Muscle of arm (tissue), 12 donors: ENCODE measurements around the gene HMGN3. TPM values are rescaled to one million over a fixed set of nuclear protein-coding genes. Genes with fewer than 3 reads are reported as not detected.

Experiments
- DNase-seq: peaks from one replicate; pipeline ENCODE4 v3.0.0-alpha.2; 2013
- polyA plus RNA-seq, 12 donors: library from polyadenylated mRNA; unstranded; fragments of 120-200 nt; gene quantifications; one replicate each; pipeline ENCODE4 v1.2.1, GENCODE V29; 2013; ENCODE audit not compliant: insufficient read length in 12 of 12

The HMGN3 gene
- polyA plus RNA-seq, 12 donors, result 95.6 to 205 (median 146) TPM; not detected in 1

- DNase-seq, result no peak
These were observed 44.6 kb downstream of the HMGN3 start for GRCh38 chr6:79189760-79190350.

GRCh38 chr6:79188885-79189480 lies 45.5 kb downstream of the HMGN3 start:
- peak; percentile 40 for DNase-seq

GRCh38 chr6:79188107-79188506 lies 46.4 kb downstream of the HMGN3 start:
- no peak for DNase-seq

- DNase-seq, result no peak
These were observed 47.9 kb downstream of the HMGN3 start for GRCh38 chr6:79186564-79186963.

- DNase-seq, result no peak
These were observed 49.8 kb downstream of the HMGN3 start for GRCh38 chr6:79184641-79185040.

- no peak for DNase-seq
These were observed 50.4 kb downstream of the HMGN3 start for GRCh38 chr6:79184086-79184485.

GRCh38 chr6:79180052-79180451 lies 54.4 kb downstream of the HMGN3 start:
- DNase-seq, result no peak

GRCh38 chr6:79173378-79173777 lies 61.1 kb downstream of the HMGN3 start:
- DNase-seq, result no peak

GRCh38 chr6:79170959-79171358 lies 63.5 kb downstream of the HMGN3 start:
- DNase-seq, result peak; percentile 61

GRCh38 chr6:79170431-79170830 lies 64.1 kb downstream of the HMGN3 start:
- no peak for DNase-seq

GRCh38 chr6:79168695-79168980 lies 65.8 kb downstream of the HMGN3 start:
- no peak for DNase-seq

- DNase-seq, result peak; percentile 35
These were observed 66.4 kb downstream of the HMGN3 start for GRCh38 chr6:79167931-79168694.

GRCh38 chr6:79159846-79160245 lies 74.6 kb downstream of the HMGN3 start:
- peak; percentile 33 for DNase-seq

GRCh38 chr6:79158856-79159516 lies 75.5 kb downstream of the HMGN3 start:
- DNase-seq, result no peak

GRCh38 chr6:79157961-79158644 lies 76.4 kb downstream of the HMGN3 start:
- DNase-seq, result no peak

- no peak for DNase-seq
These were observed 82.2 kb downstream of the HMGN3 start for GRCh38 chr6:79152269-79152737.

Other genes with a start within 250 kb of the HMGN3 start
- 10 to 100 TPM; 22.2 to 89.8 (median 30.6) TPM for gene PHIP, start 156.4 kb downstream of the HMGN3 start, polyA plus RNA-seq